ENCODE data around the gene CNTNAP2. TPM values are rescaled to one million over a fixed set of nuclear protein-coding genes. Genes with fewer than 3 reads are reported as not detected.

Gene CNTNAP2
- total RNA-seq, 1 experiment from 2014 or later, result 64.5 TPM

- Histone ChIP-seq H2BK120ac (ENCODE audit: low read depth, low read length, poor library complexity, severe bottlenecking) (no peak overlapping the region), H4K5ac (ENCODE audit: insufficient read length, low read depth, low read length) (no peak overlapping the region), H2BK5ac (ENCODE audit: insufficient read length, low read length) (no peak overlapping the region), H3K9ac (ENCODE audit: extremely low read depth, insufficient read length, low read length) (no peak overlapping the region), H3K56ac (ENCODE audit: insufficient read length, low read depth, low read length) (no peak overlapping the region), H3T11ph (ENCODE audit: low read length) (no peak overlapping the region), H2BK12ac (ENCODE audit: insufficient read length, low read depth, low read length) (no peak overlapping the region), H2BK20ac (ENCODE audit: low read depth, low read length, poor library complexity, severe bottlenecking) (no peak overlapping the region), H3K14ac (ENCODE audit: insufficient read depth, low read length) (no peak overlapping the region), H4K91ac (ENCODE audit: insufficient read length, low read depth, low read length) (no peak overlapping the region), H3K79me2 (ENCODE audit: insufficient read depth, low read length) (no peaks in the 10 kb centered on the region), H3K4ac (ENCODE audit: low read depth, low read length) (no peak overlapping the region), H4K8ac (replicated peaks; ENCODE audit: insufficient read length, low read depth, low read length) (no peak overlapping the region), H2AFZ (ENCODE audit: low read length) (no peak overlapping the region), H2AK5ac (ENCODE audit: insufficient read length, low read length) (no peak overlapping the region), H3K4me2 (ENCODE audit: insufficient read depth, insufficient read length, low read length) (no peak overlapping the region), H3K79me1 (ENCODE audit: insufficient read depth, low read depth, low read length, poor library complexity, severe bottlenecking) (no peaks in the 10 kb centered on the region), H3K23ac (ENCODE audit: insufficient read length, low read depth, low read length) (no peak overlapping the region), H4K20me1 (ENCODE audit: control insufficient read depth, insufficient read depth, insufficient read length) (no peaks in the 10 kb centered on the region), H3K27me3 (ENCODE audit: insufficient read depth, low read length) (no peaks in the 10 kb centered on the region), H3K23me2 (ENCODE audit: insufficient read length, low read depth, low read length, poor library complexity, severe bottlenecking) (no peaks in the 10 kb centered on the region), H3K18ac (ENCODE audit: insufficient read length, low read depth, low read length) (no peak overlapping the region), H3K27ac (ENCODE audit: insufficient read length, low read depth, low read length) (no peak overlapping the region), H2BK15ac (ENCODE audit: low read depth, low read length) (no peak overlapping the region), H3K4me1 (ENCODE audit: insufficient read depth, low read length) (no peaks in the 10 kb centered on the region), H3K9me3 (ENCODE audit: control insufficient read depth, low read depth, low read length) (no peaks in the 10 kb centered on the region)
- Mint-ChIP-seq H3K27me3 (ENCODE audit: low read depth) (no peaks in the 10 kb centered on the region), H3K36me3 (ENCODE audit: insufficient read depth in 1 of 3, low read depth in 3 of 3) (no peaks in the 10 kb centered on the region; a peak in 1 of 7 replicates), H3K9me3 (no peaks in the 10 kb centered on the region), H3K4me3 (no peak overlapping the region), H3K4me1 (peaks cover 0 to 7% of the 10 kb centered on the region in 2 experiments; a peak in 2 of 4 replicates), H3K27ac (no peak overlapping the region)
- no peak for DNase-seq
- TF ChIP-seq, protein P1, sequence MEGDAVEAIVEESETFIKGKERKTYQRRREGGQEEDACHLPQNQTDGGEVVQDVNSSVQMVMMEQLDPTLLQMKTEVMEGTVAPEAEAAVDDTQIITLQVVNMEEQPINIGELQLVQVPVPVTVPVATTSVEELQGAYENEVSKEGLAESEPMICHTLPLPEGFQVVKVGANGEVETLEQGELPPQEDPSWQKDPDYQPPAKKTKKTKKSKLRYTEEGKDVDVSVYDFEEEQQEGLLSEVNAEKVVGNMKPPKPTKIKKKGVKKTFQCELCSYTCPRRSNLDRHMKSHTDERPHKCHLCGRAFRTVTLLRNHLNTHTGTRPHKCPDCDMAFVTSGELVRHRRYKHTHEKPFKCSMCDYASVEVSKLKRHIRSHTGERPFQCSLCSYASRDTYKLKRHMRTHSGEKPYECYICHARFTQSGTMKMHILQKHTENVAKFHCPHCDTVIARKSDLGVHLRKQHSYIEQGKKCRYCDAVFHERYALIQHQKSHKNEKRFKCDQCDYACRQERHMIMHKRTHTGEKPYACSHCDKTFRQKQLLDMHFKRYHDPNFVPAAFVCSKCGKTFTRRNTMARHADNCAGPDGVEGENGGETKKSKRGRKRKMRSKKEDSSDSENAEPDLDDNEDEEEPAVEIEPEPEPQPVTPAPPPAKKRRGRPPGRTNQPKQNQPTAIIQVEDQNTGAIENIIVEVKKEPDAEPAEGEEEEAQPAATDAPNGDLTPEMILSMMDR (conservative IDR thresholded peaks at IDR 0.05), result no peak
These were observed 742.1 kb downstream of the CNTNAP2 start for GRCh38 chr7:146858690-146859089.
